Muscle layer of colon (tissue), 2 donors: Measurements from ENCODE around the gene HECTD1.
"Not testable (repeated sequence)": the region's sequence is repeated elsewhere in the genome, so short reads cannot be mapped to it uniquely, and the experiment has no call there.

Experiments used
- H3K27ac ChIP-seq: one replicate; pipeline ENCODE4 v1.7.0; 2013; ENCODE audit warnings: low read depth, mild to moderate bottlenecking, low read length, moderate library complexity
- H3K27me3 ChIP-seq, 2 donors: one replicate each; pipeline ENCODE4 v1.7.0; 2013; ENCODE audit warnings: low read length in 2 of 2, mild to moderate bottlenecking in 2 of 2; ENCODE audit not compliant: insufficient read depth in 2 of 2, control insufficient read depth in 1 of 2
- H3K36me3 ChIP-seq: one replicate; pipeline ENCODE4 v1.7.0; 2013; ENCODE audit warnings: mild to moderate bottlenecking, low read length; ENCODE audit not compliant: insufficient read depth
- H3K4me1 ChIP-seq: one replicate; pipeline ENCODE4 v1.7.0; 2013; ENCODE audit warnings: mild to moderate bottlenecking, low read length; ENCODE audit not compliant: insufficient read depth
- H3K4me3 ChIP-seq, 2 donors: one replicate each; pipeline ENCODE4 v1.7.0; 2013; ENCODE audit warnings: low read length in 2 of 2, low read depth in 1 of 2, mild to moderate bottlenecking in 1 of 2, moderate library complexity in 1 of 2
- H3K9ac ChIP-seq: one replicate; pipeline ENCODE4 v1.7.0; 2013; ENCODE audit warnings: low read length
- H3K9me3 ChIP-seq: one replicate; pipeline ENCODE4 v1.7.0; 2013; ENCODE audit warnings: mild to moderate bottlenecking, low read length
- donor health status: abdominal sarcoma.
- donor health status: Adenocarcinoma of cecum.

HECTD1 gene

DNA sequence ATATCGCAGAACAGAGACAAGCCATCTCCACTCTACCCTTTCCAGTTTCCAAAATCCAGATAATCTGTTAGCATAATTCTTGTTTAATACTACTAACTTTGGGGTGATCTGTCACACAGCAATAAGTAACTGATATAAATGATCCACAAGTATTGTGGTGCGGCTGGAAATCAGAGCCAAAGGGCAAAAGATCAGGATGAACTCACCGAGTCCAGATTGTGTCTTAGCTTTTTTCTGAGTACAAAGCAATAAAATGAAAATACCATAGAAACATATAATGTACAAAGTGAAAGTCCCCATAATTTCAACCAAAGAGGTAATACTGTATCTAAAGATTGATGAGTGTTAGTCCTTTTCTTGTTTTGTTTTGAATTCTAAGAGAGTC lies 17.4 kb downstream of the HECTD1 start:
- Histone ChIP-seq H3K27ac (no peak overlapping the region), H3K27me3 (no peaks in the 10 kb centered on the region), H3K4me3 (no peak overlapping the region), H3K9ac (no peak overlapping the region), H3K4me1 (peaks cover 11% of the 10 kb centered on the region), H3K36me3 (no peaks in the 10 kb centered on the region), H3K9me3 (no peaks in the 10 kb centered on the region)

- H3K27me3 ChIP-seq, result no peaks in the 10 kb centered on the region
- no peak overlapping the region for H3K27ac ChIP-seq
- peaks cover 7% of the 10 kb centered on the region for H3K4me1 ChIP-seq
- H3K9me3 ChIP-seq, result no peaks in the 10 kb centered on the region
- no peaks in the 10 kb centered on the region for H3K36me3 ChIP-seq
- no peak overlapping the region for H3K9ac ChIP-seq
- H3K4me3 ChIP-seq, result no peak overlapping the region
These were observed 18.0 kb downstream of the HECTD1 start for GRCh38 chr14:31189346-31190218.

DNA sequence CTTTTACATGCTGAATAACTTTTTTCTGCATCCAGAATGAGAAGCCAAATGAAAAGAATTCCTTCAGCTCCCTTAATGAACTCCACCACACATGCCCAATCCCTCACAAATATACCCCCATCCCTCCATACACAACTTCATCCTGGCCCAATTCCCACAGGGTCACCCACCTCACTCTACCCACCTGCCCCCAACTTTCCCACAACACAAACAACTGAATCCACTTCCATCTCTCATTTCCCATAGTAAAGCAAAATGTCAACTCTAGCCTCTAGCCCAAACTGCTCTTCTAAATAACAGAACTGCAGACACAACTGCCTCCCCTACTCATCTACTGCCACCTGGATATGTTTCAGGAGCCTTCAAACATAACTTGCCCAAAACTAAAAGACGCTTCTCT lies 18.8 kb downstream of the HECTD1 start:
- H3K9ac ChIP-seq, result no peak overlapping the region
- no peaks in the 10 kb centered on the region for H3K9me3 ChIP-seq
- no peaks in the 10 kb centered on the region for H3K27me3 ChIP-seq
- peaks cover 7% of the 10 kb centered on the region for H3K4me1 ChIP-seq
- no peak overlapping the region for H3K4me3 ChIP-seq
- H3K36me3 ChIP-seq, result no peaks in the 10 kb centered on the region
- no peak overlapping the region for H3K27ac ChIP-seq

DNA sequence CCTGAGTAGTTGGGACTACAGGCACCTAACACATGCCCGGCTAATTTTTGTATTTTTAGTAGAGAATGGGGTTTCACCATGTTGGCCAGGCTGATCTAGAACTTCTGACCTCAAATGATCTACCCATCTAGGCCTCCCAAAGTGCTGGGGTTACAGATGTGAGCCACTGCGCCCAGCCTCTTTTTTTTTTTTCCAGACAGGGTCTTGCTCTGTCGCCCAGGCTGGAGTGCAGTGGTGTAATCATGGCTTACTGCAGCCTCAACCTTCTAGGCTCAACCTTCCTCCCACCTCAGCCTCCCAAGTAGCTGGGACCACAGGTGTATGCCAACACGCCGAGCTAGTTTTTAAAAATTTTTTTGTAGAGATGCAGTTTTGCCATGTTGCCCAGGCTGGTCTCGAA lies 25.6 kb downstream of the HECTD1 start:
- not testable (repeated sequence) for H3K9ac ChIP-seq, H3K4me1 ChIP-seq, H3K36me3 ChIP-seq, H3K4me3 ChIP-seq, H3K9me3 ChIP-seq, H3K27ac ChIP-seq, H3K27me3 ChIP-seq

DNA sequence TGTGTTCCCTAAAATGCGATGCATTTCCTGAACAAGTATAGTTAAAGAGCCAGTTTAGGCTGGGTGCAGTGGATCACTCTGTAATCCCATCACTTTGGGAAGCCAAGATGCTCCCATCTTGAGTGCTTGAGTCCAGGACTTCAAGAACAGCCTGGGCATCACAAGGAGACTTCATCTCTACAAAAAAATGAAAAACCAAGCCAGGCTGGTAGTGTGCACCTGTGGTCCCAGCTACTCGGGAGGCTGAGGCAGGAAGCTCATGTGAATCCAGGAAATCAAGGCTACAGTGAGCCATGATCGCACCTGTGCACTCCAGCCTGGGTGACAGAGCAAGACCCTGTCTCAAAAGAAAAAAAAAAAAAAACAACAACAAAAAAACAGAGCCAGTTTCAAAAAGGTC lies 26.3 kb downstream of the HECTD1 start:
- H3K4me3 ChIP-seq, result no peak overlapping the region
- H3K4me1 ChIP-seq, result no peaks in the 10 kb centered on the region
- H3K27ac ChIP-seq, result no peak overlapping the region
- no peak overlapping the region for H3K9ac ChIP-seq
- no peaks in the 10 kb centered on the region for H3K9me3 ChIP-seq
- H3K27me3 ChIP-seq, result no peaks in the 10 kb centered on the region
- H3K36me3 ChIP-seq, result no peaks in the 10 kb centered on the region

DNA sequence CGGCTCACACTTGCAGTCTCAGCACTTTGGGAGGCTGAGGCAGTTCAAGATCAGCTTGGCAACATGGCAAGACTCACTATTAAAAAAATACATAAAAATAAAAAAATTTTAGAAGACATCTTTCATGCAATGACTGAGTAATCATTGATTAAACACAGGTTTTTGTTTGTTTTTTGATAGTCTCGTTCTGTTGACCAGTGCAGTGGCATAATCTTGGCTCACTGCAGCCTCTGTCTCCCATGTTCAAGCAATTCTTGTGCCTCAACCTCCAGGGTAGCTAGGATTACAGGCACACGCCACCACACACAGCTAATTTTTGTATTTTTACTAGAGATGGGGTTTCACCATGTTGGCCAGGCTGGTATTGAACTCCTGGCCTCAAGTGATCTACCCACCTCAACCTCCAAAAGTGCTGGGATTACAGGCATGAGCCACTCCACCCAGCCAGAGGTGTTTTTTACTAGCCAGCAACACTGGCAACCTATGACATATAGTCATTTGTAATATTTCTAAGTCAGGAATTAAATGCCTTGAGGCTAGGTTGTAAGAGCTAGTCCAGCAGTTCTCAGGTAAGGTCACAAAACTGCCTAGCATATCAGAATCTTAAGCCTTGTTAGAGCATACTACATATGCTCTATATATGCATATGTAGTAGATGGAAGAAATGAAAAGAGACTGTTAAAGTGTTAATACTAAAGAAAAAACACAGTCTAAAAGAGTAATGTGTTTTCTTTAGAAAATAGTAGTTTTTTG lies 27.1 kb downstream of the HECTD1 start:
- Histone ChIP-seq H3K27me3 (no peaks in the 10 kb centered on the region), H3K36me3 (no peaks in the 10 kb centered on the region), H3K9me3 (no peaks in the 10 kb centered on the region), H3K4me1 (no peaks in the 10 kb centered on the region), H3K27ac (no peak overlapping the region), H3K9ac (no peak overlapping the region), H3K4me3 (no peak overlapping the region)

- Histone ChIP-seq H3K9me3 (no peaks in the 10 kb centered on the region), H3K9ac (no peak overlapping the region), H3K27ac (no peak overlapping the region), H3K4me3 (no peak overlapping the region), H3K36me3 (peaks cover 38% of the 10 kb centered on the region), H3K4me1 (no peaks in the 10 kb centered on the region), H3K27me3 (no peaks in the 10 kb centered on the region)
These were observed 33.2 kb downstream of the HECTD1 start for GRCh38 chr14:31174433-31174832.

DNA sequence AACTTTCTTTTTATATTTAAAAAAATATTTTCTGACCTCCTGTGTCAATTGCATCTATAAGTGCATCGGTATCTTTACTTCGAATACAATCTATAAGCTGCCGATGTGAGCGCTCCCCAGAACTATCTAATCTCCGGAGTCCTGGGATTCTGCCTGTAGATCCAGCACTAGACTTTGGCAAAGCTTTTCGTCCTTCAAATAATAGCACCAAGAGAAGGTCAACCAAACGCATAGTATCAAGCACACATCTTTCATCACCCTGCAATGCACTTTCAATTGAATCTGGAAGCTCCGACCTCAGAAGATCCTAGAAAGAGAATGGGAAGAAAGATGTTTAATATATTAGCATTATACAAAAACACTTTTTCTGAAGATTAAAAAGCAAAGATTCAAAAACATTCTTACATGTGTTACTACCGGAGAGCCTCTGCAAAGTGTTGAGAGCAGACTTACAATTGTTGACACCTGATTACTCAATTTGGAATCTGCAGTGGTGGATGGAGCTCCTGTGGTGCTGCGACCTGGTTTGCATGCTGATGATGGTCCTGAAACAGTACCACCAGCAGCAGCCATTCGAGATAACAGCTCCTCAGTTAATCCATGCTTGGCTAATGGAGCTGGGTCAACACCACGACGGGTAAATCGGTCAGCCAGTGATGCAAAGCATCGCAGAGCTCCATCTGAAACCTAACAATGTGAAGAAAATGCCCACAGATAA lies 34.3 kb downstream of the HECTD1 start:
- no peaks in the 10 kb centered on the region for H3K4me1 ChIP-seq
- peaks cover 42% of the 10 kb centered on the region for H3K36me3 ChIP-seq
- no peak overlapping the region for H3K4me3 ChIP-seq
- no peak overlapping the region for H3K9ac ChIP-seq
- no peaks in the 10 kb centered on the region for H3K9me3 ChIP-seq
- H3K27ac ChIP-seq, result no peak overlapping the region
- no peaks in the 10 kb centered on the region for H3K27me3 ChIP-seq

DNA sequence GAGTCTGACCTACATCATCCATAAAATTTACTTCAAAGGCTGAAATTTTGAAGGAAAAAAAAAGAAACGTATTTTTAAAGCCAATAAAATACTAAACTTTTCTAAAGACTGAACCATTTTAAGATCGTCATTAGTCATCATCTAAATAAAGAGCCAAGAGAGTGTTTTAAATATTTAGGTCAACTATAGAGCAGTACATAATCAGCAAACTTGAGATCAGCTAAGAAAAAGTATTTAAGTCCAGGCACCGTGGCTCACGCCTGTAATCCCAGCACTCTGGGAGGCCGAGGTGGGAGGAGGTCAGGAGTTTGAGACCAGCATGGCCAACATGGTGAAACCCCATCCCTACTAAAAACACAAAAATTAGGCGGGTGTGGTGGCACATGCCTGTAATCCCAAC lies 35.5 kb downstream of the HECTD1 start:
- H3K27me3 ChIP-seq, result no peaks in the 10 kb centered on the region
- H3K4me3 ChIP-seq, result no peak overlapping the region
- H3K9ac ChIP-seq, result no peak overlapping the region
- H3K4me1 ChIP-seq, result no peaks in the 10 kb centered on the region
- no peaks in the 10 kb centered on the region for H3K9me3 ChIP-seq
- peaks cover 54% of the 10 kb centered on the region for H3K36me3 ChIP-seq
- H3K27ac ChIP-seq, result no peak overlapping the region

- no peaks in the 10 kb centered on the region for H3K9me3 ChIP-seq
- peaks cover 11% of the 10 kb centered on the region for H3K4me1 ChIP-seq
- H3K36me3 ChIP-seq, result peaks cover 58% of the 10 kb centered on the region
- H3K4me3 ChIP-seq, result no peak overlapping the region
- H3K9ac ChIP-seq, result no peak overlapping the region
- no peak overlapping the region for H3K27ac ChIP-seq
- H3K27me3 ChIP-seq, result no peaks in the 10 kb centered on the region
These were observed 37.2 kb downstream of the HECTD1 start for GRCh38 chr14:31170411-31170810.

DNA sequence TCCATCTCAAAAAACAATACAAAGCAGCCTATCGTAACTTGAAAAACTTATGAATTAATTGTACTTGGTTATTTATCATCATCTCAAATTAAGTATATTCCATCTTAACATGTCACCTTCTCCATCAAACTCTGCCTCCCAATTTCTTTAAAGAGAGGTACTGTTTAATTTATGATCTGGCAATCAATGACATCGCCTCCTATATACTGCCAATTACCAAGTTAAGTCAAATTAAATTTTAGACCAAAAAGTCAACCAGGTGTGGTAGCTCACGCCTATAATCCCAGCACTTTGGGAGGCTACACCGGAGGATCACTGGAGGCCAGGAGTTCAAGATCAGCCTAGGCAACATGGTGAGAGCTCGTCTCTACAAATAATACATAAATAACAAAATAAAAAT lies 37.7 kb downstream of the HECTD1 start:
- Histone ChIP-seq H3K27ac (no peak overlapping the region), H3K9ac (no peak overlapping the region), H3K4me3 (no peak overlapping the region), H3K27me3 (no peaks in the 10 kb centered on the region), H3K36me3 (peaks cover 53% of the 10 kb centered on the region), H3K9me3 (no peaks in the 10 kb centered on the region), H3K4me1 (peaks cover 17% of the 10 kb centered on the region)
